ENCODE measurements around the gene CCND3.
"Not testable (repeated sequence)": the region's sequence is repeated elsewhere in the genome, so short reads cannot be mapped to it uniquely, and the experiment has no call there.

The CCND3 gene

DNA sequence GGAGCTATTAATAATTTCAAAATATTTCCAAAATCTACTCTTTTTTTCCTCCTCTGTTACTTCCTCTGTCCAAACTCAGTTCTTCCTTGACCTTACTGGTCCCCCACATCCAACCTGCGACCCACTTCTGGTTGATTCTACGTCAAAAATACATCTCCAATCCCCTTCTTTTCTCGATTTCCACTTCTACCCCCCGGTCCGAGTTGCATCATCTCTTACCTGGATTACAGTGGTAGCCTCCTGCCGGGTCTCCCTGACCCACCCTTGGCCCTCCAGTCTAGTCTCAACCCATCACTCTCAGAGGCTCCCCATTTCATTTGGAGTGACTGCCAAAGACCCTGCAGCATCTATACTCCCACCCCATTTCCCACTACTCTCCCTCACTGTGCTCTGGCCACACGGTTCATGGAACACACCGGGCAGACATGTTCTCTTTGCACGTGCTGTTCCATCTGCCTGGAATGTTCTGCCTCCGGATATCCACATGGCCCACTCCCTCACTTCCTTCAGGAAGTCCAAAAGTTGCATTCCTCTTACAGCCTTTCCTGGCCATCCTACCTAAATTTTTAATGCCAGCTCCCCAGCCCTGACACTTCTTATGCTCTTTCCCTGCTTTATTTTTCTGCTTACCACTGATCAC lies 6.1 kb upstream of the CCND3 start:
- DNase-seq (ENCODE audit: low spot score): no peak

DNA sequence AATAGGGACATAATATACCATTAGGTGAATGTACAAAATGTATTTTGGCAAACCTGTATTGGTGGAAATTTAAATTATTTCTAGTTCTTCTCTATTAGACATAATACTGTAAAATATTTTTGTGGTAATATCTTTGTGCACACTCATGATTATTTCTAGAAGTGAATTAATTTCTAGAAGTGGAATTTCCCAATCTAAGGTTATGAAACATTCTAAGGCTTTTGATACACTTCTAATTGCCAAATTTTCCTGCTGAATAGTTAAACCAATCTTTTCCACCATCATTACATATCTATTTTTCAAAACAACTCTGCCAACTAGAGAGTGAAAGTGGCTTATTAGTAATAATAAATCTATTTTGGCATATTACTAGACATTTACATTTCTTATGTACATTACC lies 1.8 kb upstream of the CCND3 start:
- DNase-seq (ENCODE audit: low spot score): no peak

GRCh38 chr6:41942882-41943281 lies 1.3 kb upstream of the CCND3 start:
- DNase-seq (ENCODE audit: low spot score): not testable (repeated sequence)

- no peak for DNase-seq (ENCODE audit: low spot score)
Observed at GRCh38 chr6:41942067-41942851, 651 bp upstream of the CCND3 start.

DNA sequence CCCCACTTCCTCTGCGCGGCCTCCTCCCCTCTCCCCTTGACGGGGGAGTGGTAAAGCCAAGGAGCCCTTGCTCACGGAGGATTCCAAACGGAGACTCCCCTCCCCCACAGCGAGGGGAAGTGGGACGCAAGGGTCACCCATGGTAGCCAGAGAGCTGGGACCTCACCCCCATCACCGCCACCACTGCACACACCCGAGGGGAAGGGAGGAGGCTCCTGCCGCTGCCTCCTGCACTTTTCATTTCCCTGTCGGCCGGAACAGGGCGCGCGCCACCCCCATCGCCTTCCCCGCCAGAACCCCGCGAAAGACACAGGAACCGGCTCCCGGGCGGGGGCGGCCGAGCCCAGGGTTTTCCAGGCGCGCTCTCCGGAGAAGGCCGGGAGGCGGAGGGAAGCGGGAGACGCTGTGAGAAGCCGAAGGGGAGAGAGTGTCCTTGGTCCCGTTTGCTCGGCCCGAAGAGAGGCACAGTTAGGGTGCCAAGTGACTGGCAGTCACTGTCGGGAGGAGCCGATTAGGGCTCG lies 789 bp downstream of the CCND3 start:
- DNase-seq (ENCODE audit: low spot score): peak; percentile 63

DNA sequence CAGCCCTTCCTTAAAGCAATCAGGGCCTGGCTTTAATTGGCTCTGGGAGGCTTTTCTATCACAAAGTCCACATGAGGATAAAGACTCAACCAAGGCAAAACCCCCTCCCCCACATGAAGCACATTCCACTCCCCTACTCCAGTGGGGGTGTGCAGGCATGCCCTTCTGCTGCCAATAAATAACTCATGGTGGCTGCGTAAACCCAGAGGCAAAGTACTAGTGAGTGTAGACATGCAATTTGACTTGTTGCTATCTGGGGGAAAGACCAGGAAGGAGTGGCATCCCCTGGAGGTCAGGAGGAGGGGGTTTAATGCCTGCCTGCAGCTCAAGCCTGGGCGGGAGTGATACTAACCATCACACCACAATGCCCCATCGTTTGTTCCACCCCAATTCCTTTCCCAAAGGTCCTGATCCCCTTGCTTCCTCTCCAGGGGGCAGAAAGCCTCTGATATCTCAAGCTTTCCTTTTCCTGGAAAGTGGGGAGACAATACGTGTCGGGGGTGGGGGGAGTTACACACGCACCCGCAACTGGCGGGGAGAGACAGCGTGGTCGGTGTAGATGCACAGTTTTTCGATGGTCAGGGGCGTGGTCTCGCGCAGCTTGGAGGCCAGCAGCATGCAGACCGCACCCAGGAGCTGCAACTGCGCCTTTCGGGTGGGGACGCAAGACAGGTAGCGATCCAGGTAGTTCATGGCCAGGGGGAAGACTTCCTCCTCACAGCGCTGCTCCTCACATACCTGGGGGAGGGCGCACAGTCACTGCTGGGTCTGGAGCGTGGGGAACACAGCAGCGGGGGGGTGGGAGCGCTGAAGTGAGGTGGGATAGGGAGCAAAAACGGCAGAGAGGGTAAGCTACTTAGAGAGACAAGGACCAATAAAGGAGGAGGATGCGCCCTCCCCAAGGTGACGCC lies 1.5 kb downstream of the CCND3 start:
- no peak for DNase-seq (ENCODE audit: low spot score)

DNA sequence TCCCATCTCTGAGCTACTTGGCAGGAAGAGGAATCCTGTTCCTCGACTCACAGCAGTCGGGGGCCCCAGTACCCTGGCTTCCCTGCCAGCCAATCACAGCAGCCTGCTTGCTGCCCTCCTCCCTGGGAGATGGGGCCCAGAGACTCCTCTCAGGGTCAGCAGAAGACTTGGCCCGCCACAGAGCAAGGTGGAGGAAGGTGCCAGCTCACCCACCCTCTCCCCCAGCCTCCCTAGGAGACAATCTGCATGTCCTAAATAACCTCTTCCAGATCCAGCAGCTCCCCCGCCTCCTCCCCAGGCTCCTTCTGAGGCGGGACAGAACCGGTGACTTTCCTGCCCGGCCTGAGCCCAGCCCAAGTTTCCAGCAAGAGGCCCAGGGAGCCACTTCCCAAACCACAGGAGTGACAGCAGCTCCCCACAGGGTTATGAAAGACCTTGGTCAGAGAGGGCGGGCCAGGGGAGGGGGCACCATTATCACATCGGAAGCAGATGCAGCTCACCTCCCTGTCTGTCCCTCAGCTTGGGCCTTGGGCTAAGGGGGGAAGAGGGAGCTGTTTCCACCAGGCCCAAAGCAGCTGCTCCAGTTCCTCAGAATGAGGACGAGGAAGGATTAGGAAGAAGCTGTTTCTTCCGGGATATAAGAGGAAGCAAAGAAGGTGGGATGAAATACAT lies 2.3 kb downstream of the CCND3 start:
- no peak for DNase-seq (ENCODE audit: low spot score)

- DNase-seq (ENCODE audit: low spot score): no peak
Observed at GRCh38 chr6:41938590-41939175, 2.9 kb downstream of the CCND3 start.

DNA sequence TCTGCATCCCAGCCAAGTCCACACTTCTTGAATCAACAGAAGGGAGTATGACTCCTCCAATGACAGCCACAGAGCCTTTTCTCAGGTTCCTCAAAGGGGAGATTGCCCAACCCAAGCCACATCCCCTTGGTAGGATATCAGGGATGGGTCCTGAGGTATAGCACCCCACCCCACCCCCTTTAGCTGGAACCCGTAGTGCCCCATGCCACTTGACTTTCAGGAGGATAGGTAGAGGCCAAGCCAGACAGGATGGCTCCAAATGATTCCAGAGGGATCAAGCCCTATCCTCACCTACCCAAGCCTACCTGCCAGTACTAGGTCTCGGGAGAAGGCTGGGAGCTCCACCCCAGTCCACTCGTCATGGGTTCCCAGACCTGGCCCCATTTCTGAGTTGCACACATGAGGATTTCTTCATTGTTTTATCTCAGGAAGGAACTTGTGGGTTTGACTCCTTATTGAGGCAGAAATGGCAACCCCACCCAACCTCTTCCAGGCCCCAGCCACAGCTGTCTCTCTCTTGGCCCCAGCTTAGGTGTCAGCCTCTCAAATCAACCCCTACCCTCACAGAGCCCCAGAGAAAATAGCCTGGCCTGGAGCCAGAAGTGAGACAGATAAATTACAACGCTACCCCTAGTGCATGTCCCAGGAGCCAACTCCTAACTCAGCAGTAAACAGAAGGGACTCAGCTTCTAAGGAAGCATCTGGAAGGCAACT lies 3.6 kb downstream of the CCND3 start:
- no peak for DNase-seq (ENCODE audit: low spot score)

GRCh38 chr6:41937472-41937860 lies 4.1 kb downstream of the CCND3 start:
- DNase-seq (ENCODE audit: low spot score): peak; percentile 57

- DNase-seq (ENCODE audit: low spot score): peak; percentile 83
Observed at GRCh38 chr6:41936073-41936837, 5.4 kb downstream of the CCND3 start.

DNA sequence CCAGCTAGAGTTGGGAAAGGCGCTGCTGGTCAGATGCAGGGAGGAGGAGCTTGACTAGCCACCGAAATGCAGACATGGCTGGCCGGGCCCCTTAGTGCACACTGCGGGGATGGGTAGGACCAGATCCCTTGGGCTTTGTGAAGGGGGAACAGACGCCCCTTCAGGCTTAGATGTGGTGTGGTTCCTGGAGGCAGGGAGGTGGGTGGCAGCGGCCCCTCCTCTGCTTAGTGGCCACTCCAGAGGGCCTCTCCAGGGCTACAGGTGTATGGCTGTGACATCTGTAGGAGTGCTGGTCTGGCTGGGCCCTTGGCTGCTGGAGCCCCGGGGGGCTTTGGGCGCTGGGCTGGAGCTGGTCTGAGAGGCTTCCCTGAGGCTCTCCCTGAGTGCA lies 5.9 kb downstream of the CCND3 start:
- DNase-seq (ENCODE audit: low spot score): no peak

GRCh38 chr6:41935193-41935574 lies 6.4 kb downstream of the CCND3 start:
- no peak for DNase-seq (ENCODE audit: low spot score)

- no peak for DNase-seq (ENCODE audit: low spot score)
Observed at GRCh38 chr6:41934278-41935192, 7.1 kb downstream of the CCND3 start.

DNA sequence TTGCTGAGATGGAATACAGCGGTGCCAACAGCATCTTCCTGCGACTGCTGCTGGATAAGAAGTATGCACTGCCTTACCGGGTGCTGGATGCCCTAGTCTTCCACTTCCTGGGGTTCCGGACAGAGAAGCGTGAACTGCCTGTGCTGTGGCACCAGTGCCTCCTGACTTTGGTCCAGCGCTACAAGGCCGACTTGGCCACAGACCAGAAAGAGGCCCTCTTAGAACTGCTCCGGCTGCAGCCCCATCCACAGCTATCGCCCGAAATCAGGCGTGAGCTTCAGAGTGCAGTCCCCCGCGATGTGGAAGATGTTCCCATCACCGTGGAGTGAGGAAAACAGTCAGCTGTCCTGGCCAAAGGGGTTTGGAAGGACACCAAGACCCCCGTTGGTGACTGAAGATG lies 9.2 kb downstream of the CCND3 start:
- no peak for DNase-seq (ENCODE audit: low spot score)

- DNase-seq (ENCODE audit: low spot score): no peak
Observed at GRCh38 chr6:41931792-41932191, 9.8 kb downstream of the CCND3 start.

DNA sequence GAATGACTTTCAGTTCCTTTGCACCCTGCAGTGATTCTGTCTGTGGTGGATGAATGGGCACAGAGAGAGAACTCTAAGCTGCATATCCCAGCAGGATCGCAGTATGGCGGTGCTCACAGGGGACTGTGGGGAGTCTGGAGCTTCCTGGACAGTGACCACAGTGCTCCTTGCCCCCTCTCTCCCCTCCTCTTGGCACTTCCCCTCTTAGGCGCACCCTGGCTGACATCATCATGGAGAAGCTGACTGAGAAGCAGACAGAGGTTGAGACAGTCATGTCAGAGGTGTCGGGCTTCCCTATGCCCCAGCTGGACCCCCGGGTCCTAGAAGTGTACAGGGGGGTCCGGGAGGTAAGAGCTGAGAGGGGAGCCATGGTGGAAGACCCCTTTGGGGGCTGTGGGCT lies 11.7 kb downstream of the CCND3 start:
- no peak for DNase-seq (ENCODE audit: low spot score)

DNA sequence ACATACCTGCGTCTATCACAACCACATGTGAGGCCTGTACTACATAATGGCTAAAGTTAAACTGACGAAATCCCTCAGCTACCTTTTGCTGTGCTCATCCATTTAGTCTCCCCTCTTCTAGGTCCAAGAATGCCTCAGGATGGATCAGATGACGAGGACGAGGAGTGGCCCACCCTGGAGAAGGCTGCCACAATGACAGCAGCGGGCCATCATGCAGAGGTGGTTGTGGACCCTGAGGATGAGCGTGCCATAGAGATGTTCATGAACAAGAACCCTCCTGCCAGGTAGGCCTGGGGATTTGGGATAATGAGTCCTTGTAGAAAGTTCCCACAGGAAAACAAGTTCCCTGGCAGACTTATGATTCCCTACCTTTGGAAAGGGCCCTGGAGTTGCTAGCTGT lies 14.4 kb downstream of the CCND3 start:
- DNase-seq (ENCODE audit: low spot score): no peak

DNA sequence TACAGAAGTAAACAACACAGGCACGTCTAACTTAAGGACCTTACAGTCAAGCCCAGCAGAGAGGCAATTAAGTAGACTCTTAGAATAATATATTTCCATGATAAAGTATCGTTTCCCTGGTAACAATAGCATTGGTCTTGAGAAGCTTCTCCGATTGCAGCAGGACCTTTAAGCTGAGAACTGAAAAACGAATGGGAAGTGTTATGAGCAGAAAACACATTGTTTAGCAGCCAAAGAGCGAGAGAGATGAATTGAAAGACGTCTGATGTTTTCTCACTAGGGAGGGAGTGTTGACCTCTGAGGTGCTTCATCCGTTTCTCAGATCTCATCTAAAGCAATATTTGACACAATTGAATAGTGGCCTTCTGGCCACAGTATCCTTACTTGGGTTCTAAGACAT lies 19.5 kb downstream of the CCND3 start:
- no peak for DNase-seq (ENCODE audit: low spot score)

Data from D341Med (cell line).